Stimulated activated memory B cell treated with anti-CD40 and anti-IgM and Interleukin-4, amounts not matched to agents 10 μg/mL and 1 μg/mL and 100 μg/mL, for 72 hours (primary cell): ENCODE results near the gene SIGLEC11.
"Not testable (repeated sequence)": the region's sequence is repeated elsewhere in the genome, so short reads cannot be mapped to it uniquely, and the experiment has no call there.

Experiments
- ATAC-seq: fragments of 150-1000 bp; cut with Tn5 transposase; 2 replicates; pipeline ENCODE4 v1.10.0; 2021
- H3K27ac Mint-ChIP-seq: one replicate; pipeline ENCODE4 v1.8.0; 2022; ENCODE audit warnings: mild to moderate bottlenecking, mixed read lengths
- H3K27me3 Mint-ChIP-seq: one replicate; pipeline ENCODE4 v1.8.0; 2022; ENCODE audit warnings: mixed read lengths
- H3K36me3 Mint-ChIP-seq: one replicate; pipeline ENCODE4 v1.8.0; 2022; ENCODE audit warnings: mixed read lengths
- H3K4me1 Mint-ChIP-seq: one replicate; pipeline ENCODE4 v1.8.0; 2022; ENCODE audit warnings: mixed read lengths
- H3K4me3 Mint-ChIP-seq: one replicate; pipeline ENCODE4 v1.8.0; 2022; ENCODE audit warnings: mild to moderate bottlenecking, moderate library complexity, mixed read lengths
- H3K9me3 Mint-ChIP-seq: one replicate; pipeline ENCODE4 v1.8.0; 2022; ENCODE audit warnings: mixed read lengths

Gene SIGLEC11

GRCh38 chr19:49929611-49930482, 31.1 kb downstream of the SIGLEC11 start:
- ATAC-seq: peak; percentile 94
- peak overlapping the region; percentile 95 for H3K27ac Mint-ChIP-seq
- H3K36me3 Mint-ChIP-seq: peaks cover 69% of the 10 kb centered on the region
- peaks cover 60% of the 10 kb centered on the region for H3K4me1 Mint-ChIP-seq
- H3K4me3 Mint-ChIP-seq: peak overlapping the region; percentile 90
- H3K9me3 Mint-ChIP-seq: peaks cover 8% of the 10 kb centered on the region
- no peaks in the 10 kb centered on the region for H3K27me3 Mint-ChIP-seq

- H3K36me3 Mint-ChIP-seq: peaks cover 75% of the 10 kb centered on the region
- peak within 1 kb of the TSS; percentile 90 for H3K4me3 Mint-ChIP-seq
- peaks cover 67% of the 10 kb centered on the region for H3K4me1 Mint-ChIP-seq
- ATAC-seq: peak; percentile 79
- H3K9me3 Mint-ChIP-seq: peaks cover 8% of the 10 kb centered on the region
- H3K27ac Mint-ChIP-seq: peak within 1 kb of the TSS; percentile 95
- H3K27me3 Mint-ChIP-seq: no peaks in the 10 kb centered on the region
Measured at GRCh38 chr19:49929121-49929610, 31.8 kb downstream of the SIGLEC11 start, which contains the start of the genes ATF5 and NUP62. ATF5 (plus strand) TSS chr19:49929205; CDS start chr19:49930851, 1,646 bp downstream. NUP62 (minus strand) TSS chr19:49929504; CDS start chr19:49909807, 19,697 bp downstream.

- Mint-ChIP-seq H3K4me1 (peaks cover 74% of the 10 kb centered on the region), H3K27me3 (no peaks in the 10 kb centered on the region)
Measured at GRCh38 chr19:49927526-49928264, 33.3 kb downstream of the SIGLEC11 start.

GRCh38 chr19:49926515-49926914, 34.5 kb downstream of the SIGLEC11 start:
- Mint-ChIP-seq H3K4me1 (peaks cover 77% of the 10 kb centered on the region), H3K36me3 (peaks cover 68% of the 10 kb centered on the region), H3K27ac (no peak overlapping the region), H3K27me3 (no peaks in the 10 kb centered on the region), H3K9me3 (peaks cover 5% of the 10 kb centered on the region), H3K4me3 (peak overlapping the region; percentile 49)
- no peak for ATAC-seq

More at GRCh38 chr19:49927526-49928264, 33.3 kb downstream of the SIGLEC11 start:
- no peak for ATAC-seq
- H3K36me3 Mint-ChIP-seq: peaks cover 72% of the 10 kb centered on the region
- peak overlapping the region; percentile 90 for H3K4me3 Mint-ChIP-seq
- peaks cover 8% of the 10 kb centered on the region for H3K9me3 Mint-ChIP-seq
- H3K27ac Mint-ChIP-seq: peak overlapping the region; percentile 95

- peaks cover 68% of the 10 kb centered on the region for H3K36me3 Mint-ChIP-seq
- peak overlapping the region; percentile 79 for H3K4me3 Mint-ChIP-seq
- H3K27me3 Mint-ChIP-seq: no peaks in the 10 kb centered on the region
- H3K4me1 Mint-ChIP-seq: peaks cover 77% of the 10 kb centered on the region
- ATAC-seq: no peak
- peaks cover 5% of the 10 kb centered on the region for H3K9me3 Mint-ChIP-seq
- H3K27ac Mint-ChIP-seq: peak overlapping the region; percentile 89
Measured at GRCh38 chr19:49925486-49925885, 35.5 kb downstream of the SIGLEC11 start.

GRCh38 chr19:49924881-49925210, 36.1 kb downstream of the SIGLEC11 start:
- ATAC-seq, H3K27me3 Mint-ChIP-seq, H3K9me3 Mint-ChIP-seq: not testable (repeated sequence)
- Mint-ChIP-seq H3K36me3 (peaks cover 65% of the 10 kb centered on the region), H3K27ac (peak overlapping the region; percentile 89), H3K4me3 (peak overlapping the region; percentile 79), H3K4me1 (peaks cover 77% of the 10 kb centered on the region)

- H3K4me1 Mint-ChIP-seq: peaks cover 80% of the 10 kb centered on the region
- H3K27ac Mint-ChIP-seq: peak overlapping the region; percentile 89
- no peaks in the 10 kb centered on the region for H3K9me3 Mint-ChIP-seq
- peak; percentile 3 for ATAC-seq
- peak overlapping the region; percentile 79 for H3K4me3 Mint-ChIP-seq
- H3K27me3 Mint-ChIP-seq: no peaks in the 10 kb centered on the region
- peaks cover 65% of the 10 kb centered on the region for H3K36me3 Mint-ChIP-seq
Measured at GRCh38 chr19:49924004-49924880, 36.7 kb downstream of the SIGLEC11 start.

- peak overlapping the region; percentile 89 for H3K27ac Mint-ChIP-seq
- no peaks in the 10 kb centered on the region for H3K27me3 Mint-ChIP-seq
- H3K4me3 Mint-ChIP-seq: peak overlapping the region; percentile 79
- peak; percentile 57 for ATAC-seq
- no peaks in the 10 kb centered on the region for H3K9me3 Mint-ChIP-seq
- peaks cover 87% of the 10 kb centered on the region for H3K4me1 Mint-ChIP-seq
- peaks cover 66% of the 10 kb centered on the region for H3K36me3 Mint-ChIP-seq
Measured at GRCh38 chr19:49923055-49924003, 37.6 kb downstream of the SIGLEC11 start.

GRCh38 chr19:49921871-49922795, 38.8 kb downstream of the SIGLEC11 start:
- Mint-ChIP-seq H3K27ac (peak overlapping the region; percentile 89), H3K36me3 (peaks cover 65% of the 10 kb centered on the region), H3K27me3 (no peaks in the 10 kb centered on the region), H3K4me1 (peaks cover 89% of the 10 kb centered on the region), H3K4me3 (peak overlapping the region; percentile 43), H3K9me3 (no peaks in the 10 kb centered on the region)
- ATAC-seq: no peak

GRCh38 chr19:49920624-49921363, 40.2 kb downstream of the SIGLEC11 start:
- H3K36me3 Mint-ChIP-seq: peaks cover 68% of the 10 kb centered on the region
- H3K4me1 Mint-ChIP-seq: peaks cover 93% of the 10 kb centered on the region
- peak; percentile 47 for ATAC-seq
- peak overlapping the region; percentile 89 for H3K27ac Mint-ChIP-seq
- no peaks in the 10 kb centered on the region for H3K9me3 Mint-ChIP-seq
- peak overlapping the region; percentile 19 for H3K4me3 Mint-ChIP-seq
- no peaks in the 10 kb centered on the region for H3K27me3 Mint-ChIP-seq

- peaks cover 72% of the 10 kb centered on the region for H3K36me3 Mint-ChIP-seq
- H3K4me3 Mint-ChIP-seq: no peak overlapping the region
- no peaks in the 10 kb centered on the region for H3K9me3 Mint-ChIP-seq
- no peaks in the 10 kb centered on the region for H3K27me3 Mint-ChIP-seq
- peak overlapping the region; percentile 92 for H3K27ac Mint-ChIP-seq
- no peak for ATAC-seq
- peaks cover 90% of the 10 kb centered on the region for H3K4me1 Mint-ChIP-seq
Measured at GRCh38 chr19:49918089-49918488, 42.9 kb downstream of the SIGLEC11 start.
